SK-N-SH treated with all-trans-retinoic acid at 6 μM for 48 hours (cell line): Measurements from ENCODE around the gene CTSF.

Source experiments
- CSDC2 ChIP-seq: fragments of 250-450 bp; sonication (Bioruptor Pico); IDR thresholded peaks from 2 replicates; pipeline ENCODE4 v1.5.0; 2020; ENCODE audit warnings: mild to moderate bottlenecking, moderate library complexity
- GLIS3 ChIP-seq: fragments of 250-450 bp; sonication (Bioruptor Pico); IDR thresholded peaks from 2 replicates; pipeline ENCODE4 v1.5.0; 2020; ENCODE audit warnings: mild to moderate bottlenecking, moderate library complexity
- POU6F1 ChIP-seq: fragments of 250-450 bp; sonication (Bioruptor Pico); IDR thresholded peaks from 2 replicates; pipeline ENCODE4 v1.8.0; 2021; ENCODE audit warnings: low read depth, mild to moderate bottlenecking, moderate library complexity, borderline replicate concordance
- ZNF70 ChIP-seq: fragments of 450-650 bp; formaldehyde crosslinking; IDR thresholded peaks from 2 replicates; pipeline ENCODE4 v1.5.0; 2020; ENCODE audit warnings: mild to moderate bottlenecking, moderate library complexity

- TF ChIP-seq POU6F1 (CRISPR knock-in tag) = no peak
- TF ChIP-seq CSDC2 = no peak
- TF ChIP-seq ZNF70 = no peak
- TF ChIP-seq GLIS3 = no peak
Observed at GRCh38 chr11:66548774-66549630, 19.4 kb downstream of the CTSF start.
